Measurements from ENCODE around the gene ALS2CL. TPM values are rescaled to one million over a fixed set of nuclear protein-coding genes. Genes with fewer than 3 reads are reported as not detected.

Gene ALS2CL
- total RNA-seq, 1 donor from 2014 or later = 6.2 TPM

DNA sequence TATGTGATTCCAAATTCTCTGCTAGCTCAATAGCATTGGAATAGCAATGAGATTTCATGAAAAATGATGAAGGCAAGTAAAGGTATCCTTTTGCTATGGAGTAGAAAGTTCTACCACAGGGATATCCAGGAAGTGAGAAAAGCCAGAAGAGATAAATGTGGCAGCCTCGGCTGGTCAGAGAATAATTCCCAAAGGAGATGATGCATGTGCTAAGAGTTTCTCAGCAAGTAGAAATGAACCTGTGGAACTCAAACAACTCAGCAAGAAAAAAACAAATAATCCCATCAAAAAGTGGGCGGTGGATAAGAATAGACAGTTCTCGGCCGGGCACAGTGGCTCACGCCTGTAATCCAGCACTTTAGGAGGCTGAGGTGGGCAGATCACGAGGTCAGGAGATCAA, 38.2 kb downstream of the ALS2CL start:
- DNase-seq (ENCODE audit: low spot score in 2 of 2, unreplicated experiment in 2 of 2) = no peak
- TF ChIP-seq, protein P1, sequence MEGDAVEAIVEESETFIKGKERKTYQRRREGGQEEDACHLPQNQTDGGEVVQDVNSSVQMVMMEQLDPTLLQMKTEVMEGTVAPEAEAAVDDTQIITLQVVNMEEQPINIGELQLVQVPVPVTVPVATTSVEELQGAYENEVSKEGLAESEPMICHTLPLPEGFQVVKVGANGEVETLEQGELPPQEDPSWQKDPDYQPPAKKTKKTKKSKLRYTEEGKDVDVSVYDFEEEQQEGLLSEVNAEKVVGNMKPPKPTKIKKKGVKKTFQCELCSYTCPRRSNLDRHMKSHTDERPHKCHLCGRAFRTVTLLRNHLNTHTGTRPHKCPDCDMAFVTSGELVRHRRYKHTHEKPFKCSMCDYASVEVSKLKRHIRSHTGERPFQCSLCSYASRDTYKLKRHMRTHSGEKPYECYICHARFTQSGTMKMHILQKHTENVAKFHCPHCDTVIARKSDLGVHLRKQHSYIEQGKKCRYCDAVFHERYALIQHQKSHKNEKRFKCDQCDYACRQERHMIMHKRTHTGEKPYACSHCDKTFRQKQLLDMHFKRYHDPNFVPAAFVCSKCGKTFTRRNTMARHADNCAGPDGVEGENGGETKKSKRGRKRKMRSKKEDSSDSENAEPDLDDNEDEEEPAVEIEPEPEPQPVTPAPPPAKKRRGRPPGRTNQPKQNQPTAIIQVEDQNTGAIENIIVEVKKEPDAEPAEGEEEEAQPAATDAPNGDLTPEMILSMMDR (IDR thresholded peaks at IDR 0.05; ENCODE audit: unreplicated experiment) = no peak
- peaks cover 10% of the 10 kb centered on the region for H3K27me3 Mint-ChIP-seq (ENCODE audit: low read depth)
- H3K36me3 Mint-ChIP-seq = no peaks in the 10 kb centered on the region
- peaks cover 22% of the 10 kb centered on the region for H3K9me3 Mint-ChIP-seq
- no peak overlapping the region for H3K4me3 Mint-ChIP-seq
- H3K27ac Mint-ChIP-seq = no peak overlapping the region
- peaks cover under 1% of the 10 kb centered on the region for H3K4me1 Mint-ChIP-seq

DNA sequence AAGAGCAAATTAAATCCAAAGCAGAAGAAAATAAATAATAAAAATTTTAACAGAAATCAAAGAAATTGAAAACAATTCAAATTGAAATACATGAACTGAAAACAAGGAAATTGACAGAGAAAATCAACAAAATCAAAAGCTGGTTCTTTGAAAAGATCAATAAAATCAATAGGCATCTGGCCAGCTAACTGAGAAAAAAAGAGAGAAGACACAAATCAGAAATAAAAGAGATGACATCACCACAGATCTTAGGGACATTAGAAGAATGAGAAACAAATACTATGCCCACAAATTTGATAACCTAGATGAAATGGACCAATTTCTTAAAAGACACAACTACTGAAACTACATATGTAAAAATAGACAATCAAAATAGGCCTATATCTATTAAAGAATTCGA, 42.4 kb downstream of the ALS2CL start:
- Mint-ChIP-seq H3K36me3 (no peaks in the 10 kb centered on the region), H3K9me3 (peaks cover 39% of the 10 kb centered on the region), H3K27ac (no peak overlapping the region), H3K27me3 (ENCODE audit: low read depth) (peaks cover 10% of the 10 kb centered on the region), H3K4me3 (no peak overlapping the region), H3K4me1 (no peaks in the 10 kb centered on the region)
- TF ChIP-seq, protein P1 (IDR thresholded peaks at IDR 0.05; ENCODE audit: unreplicated experiment) = no peak
- no peak for DNase-seq (ENCODE audit: low spot score in 2 of 2, unreplicated experiment in 2 of 2)

DNA sequence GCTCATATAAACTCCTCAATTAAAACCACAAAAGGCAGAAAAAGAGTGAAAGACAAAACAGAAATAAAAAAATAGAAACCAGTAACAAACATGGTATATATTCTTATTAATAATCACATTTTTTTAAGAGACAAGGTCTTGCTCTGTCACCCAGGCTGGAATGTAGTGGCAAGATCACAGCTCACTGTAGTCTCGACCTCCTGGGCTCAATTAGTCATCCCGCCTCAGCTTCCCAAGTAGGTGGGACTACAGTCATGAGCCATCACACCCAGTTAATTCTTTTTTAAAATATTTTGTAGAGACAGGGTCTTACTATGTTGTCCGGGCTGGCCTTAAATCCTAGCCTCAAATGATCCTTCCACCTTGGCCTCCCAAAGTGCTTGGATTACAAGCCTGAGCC, 44.0 kb downstream of the ALS2CL start:
- H3K4me3 Mint-ChIP-seq = no peak overlapping the region
- peaks cover 39% of the 10 kb centered on the region for H3K9me3 Mint-ChIP-seq
- no peak for DNase-seq (ENCODE audit: low spot score in 2 of 2, unreplicated experiment in 2 of 2)
- no peaks in the 10 kb centered on the region for H3K4me1 Mint-ChIP-seq
- no peaks in the 10 kb centered on the region for H3K36me3 Mint-ChIP-seq
- TF ChIP-seq, protein P1 (IDR thresholded peaks at IDR 0.05; ENCODE audit: unreplicated experiment) = no peak
- peaks cover 2% of the 10 kb centered on the region for H3K27me3 Mint-ChIP-seq (ENCODE audit: low read depth)
- H3K27ac Mint-ChIP-seq = no peak overlapping the region

DNA sequence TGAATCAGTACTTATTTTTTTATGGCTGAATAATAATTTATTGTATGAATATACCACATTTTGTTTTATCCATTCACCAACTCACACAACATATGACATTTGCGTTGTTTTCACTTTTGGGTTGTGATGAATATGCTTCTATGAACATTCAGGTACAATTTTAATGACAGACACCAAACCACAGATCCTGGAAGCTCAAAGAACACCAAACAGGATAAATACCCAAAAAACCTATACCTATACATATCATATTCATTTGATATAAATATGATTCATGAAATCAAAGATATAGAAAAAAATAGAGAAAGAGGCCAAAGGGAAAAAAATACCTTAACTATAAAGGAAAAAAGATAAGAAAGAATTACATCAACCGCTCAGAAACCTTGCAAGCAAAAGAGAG, 45.4 kb downstream of the ALS2CL start:
- Mint-ChIP-seq H3K27me3 (ENCODE audit: low read depth) (peaks cover 2% of the 10 kb centered on the region), H3K4me3 (no peak overlapping the region), H3K9me3 (peaks cover 39% of the 10 kb centered on the region)

DNA sequence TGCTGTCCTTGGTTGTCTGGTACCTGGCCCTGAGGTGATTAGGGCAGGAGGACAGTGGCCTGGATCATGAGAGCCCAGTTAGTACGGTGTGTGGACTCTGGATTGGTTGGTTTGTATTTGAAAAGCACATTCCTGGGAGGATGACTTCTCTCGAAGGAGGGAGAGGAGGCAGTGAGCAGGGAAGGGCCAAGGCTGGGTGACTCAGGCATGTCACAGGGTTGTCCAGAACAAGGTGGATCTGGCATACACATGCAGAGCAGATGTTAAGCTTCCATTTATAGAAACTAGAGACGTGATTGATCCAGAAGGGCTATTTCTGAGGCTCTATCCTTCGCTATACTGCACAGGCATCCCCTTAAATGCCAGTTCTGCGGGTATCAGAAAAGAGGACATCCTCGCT, 46.8 kb downstream of the ALS2CL start:
- peaks cover 4% of the 10 kb centered on the region for H3K27me3 Mint-ChIP-seq (ENCODE audit: low read depth)
- no peak overlapping the region for H3K4me3 Mint-ChIP-seq
- TF ChIP-seq, protein P1 (IDR thresholded peaks at IDR 0.05; ENCODE audit: unreplicated experiment) = no peak
- peaks cover 31% of the 10 kb centered on the region for H3K9me3 Mint-ChIP-seq
- H3K36me3 Mint-ChIP-seq = no peaks in the 10 kb centered on the region
- no peak for DNase-seq (ENCODE audit: low spot score in 2 of 2, unreplicated experiment in 2 of 2)
- no peaks in the 10 kb centered on the region for H3K4me1 Mint-ChIP-seq
- H3K27ac Mint-ChIP-seq = no peak overlapping the region

More for the DNA sequence above, 45.4 kb downstream of the ALS2CL start:
- Mint-ChIP-seq H3K36me3 (no peaks in the 10 kb centered on the region), H3K27ac (no peak overlapping the region), H3K4me1 (no peaks in the 10 kb centered on the region)
- DNase-seq (ENCODE audit: low spot score in 2 of 2, unreplicated experiment in 2 of 2) = no peak
- TF ChIP-seq, protein P1 (IDR thresholded peaks at IDR 0.05; ENCODE audit: unreplicated experiment) = no peak

DNA sequence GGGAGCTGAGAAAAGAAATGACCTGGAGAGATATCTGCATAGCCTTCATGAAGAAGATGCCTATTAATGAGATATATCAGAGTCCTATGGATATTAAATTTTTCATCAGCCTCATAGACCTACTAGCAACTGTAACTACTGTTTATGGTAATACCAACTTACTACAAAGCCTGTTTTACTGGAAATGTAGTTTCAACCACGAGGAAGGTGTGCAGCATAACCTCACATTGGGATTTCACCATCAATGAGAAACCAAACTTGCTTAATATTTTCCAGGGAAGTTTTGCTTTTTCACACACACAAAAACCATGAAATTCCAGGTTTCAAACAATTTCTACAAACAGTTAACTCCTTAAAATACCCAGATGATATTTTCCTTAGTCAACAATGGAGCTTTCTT, 49.8 kb downstream of the ALS2CL start:
- peaks cover 4% of the 10 kb centered on the region for H3K27me3 Mint-ChIP-seq (ENCODE audit: low read depth)

More for the DNA sequence above, 49.8 kb downstream of the ALS2CL start:
- DNase-seq (ENCODE audit: low spot score in 2 of 2, unreplicated experiment in 2 of 2) = no peak
- TF ChIP-seq, protein P1 (IDR thresholded peaks at IDR 0.05; ENCODE audit: unreplicated experiment) = no peak
- no peak overlapping the region for H3K27ac Mint-ChIP-seq
- H3K4me1 Mint-ChIP-seq = no peaks in the 10 kb centered on the region
- peaks cover 3% of the 10 kb centered on the region for H3K36me3 Mint-ChIP-seq
- H3K9me3 Mint-ChIP-seq = peaks cover 35% of the 10 kb centered on the region
- H3K4me3 Mint-ChIP-seq = no peak overlapping the region

All from mesothelial cell of epicardium (in vitro differentiated cells).